ENCODE measurements around the gene MAPK12. TPM values are rescaled to one million over a fixed set of nuclear protein-coding genes. Genes with fewer than 3 reads are reported as not detected.

MAPK12 gene
- total and polyA plus RNA-seq, 2 donors (not counting 1 experiment from before 2014, with no cell fraction given) = 6.5 to 7.8 TPM

DNA sequence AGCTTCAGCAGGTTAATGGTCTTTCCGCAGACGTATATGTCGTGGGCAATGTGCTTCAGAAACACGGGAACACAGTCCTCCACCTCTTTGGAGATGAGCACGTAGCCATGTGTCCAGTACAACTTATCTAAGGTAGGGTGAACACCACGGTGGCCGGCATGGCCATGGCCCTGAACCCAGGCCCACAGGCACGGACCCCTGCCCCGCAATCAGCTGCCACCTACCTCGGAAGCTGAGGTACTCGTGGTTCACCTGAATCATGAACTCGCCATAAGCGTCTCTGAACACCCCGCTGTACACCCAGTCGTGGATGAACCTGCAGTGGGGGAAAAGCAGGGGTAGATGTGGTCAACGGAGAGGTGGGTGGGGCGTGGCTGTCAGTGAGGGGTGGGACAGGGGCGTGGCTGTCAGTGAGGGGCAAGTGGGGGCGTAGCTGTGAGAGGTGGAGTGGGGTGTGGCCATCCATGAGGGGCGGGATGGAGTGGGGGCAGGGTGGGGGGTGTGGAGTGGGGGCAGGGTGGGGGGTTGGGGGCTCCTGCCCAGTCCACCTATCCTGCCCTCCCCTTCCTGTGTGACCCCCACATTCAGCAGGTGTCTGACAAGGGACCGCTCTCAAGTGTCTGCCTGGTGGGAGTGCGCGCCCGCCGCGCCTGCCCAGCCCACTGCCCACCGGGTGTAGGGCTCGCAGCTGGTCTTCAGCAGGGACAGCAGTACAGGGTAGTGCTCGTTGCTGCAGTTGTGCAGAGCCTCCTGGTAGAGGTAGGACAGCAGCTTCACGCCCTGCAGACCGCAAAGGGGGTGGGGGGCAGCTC is 35.2 kb downstream of the MAPK12 start:
- Mint-ChIP-seq H3K27ac (no peak overlapping the region), H3K4me1 (no peaks in the 10 kb centered on the region), H3K9me3 (ENCODE audit: insufficient read depth) (no peaks in the 10 kb centered on the region), H3K4me3 (no peak overlapping the region), H3K27me3 (no peaks in the 10 kb centered on the region)
- peaks cover 33% of the 10 kb centered on the region for H4K20me1 ChIP-seq (ENCODE audit: control insufficient read depth, insufficient read depth, low read length, poor library complexity, severe bottlenecking)
- no peak overlapping the region for H3K4me3 ChIP-seq (ENCODE audit: control extremely low read depth in 1 of 5, extremely low read depth in 1 of 5, insufficient read depth in 1 of 5, low read depth in 2 of 5, low read length in 4 of 5)
- ChIA-PET POLR2A (no interaction called here), CTCF (interaction anchor here (0.6 to 1.3 kb wide), 2 partner anchors 11 to 12 kb away, joined by 3 to 4 read pairs; no protein-coding TSS in a partner anchor)
- ATAC-seq (ENCODE audit: low read depth) = no peak
- WGBS (ENCODE audit: insufficient coverage) = 93% methylated on average over 21 of the region's 31 CpGs
- no peaks in the 10 kb centered on the region for H3K4me1 ChIP-seq (ENCODE audit: control insufficient read depth in 2 of 2, insufficient read depth in 2 of 2, low read length in 2 of 2)
- H3K4me2 ChIP-seq (replicated peaks; ENCODE audit: low read depth, low read length, poor library complexity, severe bottlenecking) = no peak overlapping the region
- no peaks in the 10 kb centered on the region for H3K9me3 ChIP-seq (ENCODE audit: control extremely low read depth in 1 of 3, control insufficient read depth in 2 of 3, insufficient read depth in 1 of 3, low read length in 2 of 3)
- intact Hi-C loops (cut with micrococcal nuclease) = no loop called here
- TF ChIP-seq, protein P1, sequence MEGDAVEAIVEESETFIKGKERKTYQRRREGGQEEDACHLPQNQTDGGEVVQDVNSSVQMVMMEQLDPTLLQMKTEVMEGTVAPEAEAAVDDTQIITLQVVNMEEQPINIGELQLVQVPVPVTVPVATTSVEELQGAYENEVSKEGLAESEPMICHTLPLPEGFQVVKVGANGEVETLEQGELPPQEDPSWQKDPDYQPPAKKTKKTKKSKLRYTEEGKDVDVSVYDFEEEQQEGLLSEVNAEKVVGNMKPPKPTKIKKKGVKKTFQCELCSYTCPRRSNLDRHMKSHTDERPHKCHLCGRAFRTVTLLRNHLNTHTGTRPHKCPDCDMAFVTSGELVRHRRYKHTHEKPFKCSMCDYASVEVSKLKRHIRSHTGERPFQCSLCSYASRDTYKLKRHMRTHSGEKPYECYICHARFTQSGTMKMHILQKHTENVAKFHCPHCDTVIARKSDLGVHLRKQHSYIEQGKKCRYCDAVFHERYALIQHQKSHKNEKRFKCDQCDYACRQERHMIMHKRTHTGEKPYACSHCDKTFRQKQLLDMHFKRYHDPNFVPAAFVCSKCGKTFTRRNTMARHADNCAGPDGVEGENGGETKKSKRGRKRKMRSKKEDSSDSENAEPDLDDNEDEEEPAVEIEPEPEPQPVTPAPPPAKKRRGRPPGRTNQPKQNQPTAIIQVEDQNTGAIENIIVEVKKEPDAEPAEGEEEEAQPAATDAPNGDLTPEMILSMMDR (IDR thresholded peaks at IDR 0.05) = no peak
- TF ChIP-seq EZH2 (IDR thresholded peaks at IDR 0.05; ENCODE audit: borderline replicate concordance, insufficient read depth, low read depth, low read length, poor library complexity, severe bottlenecking) = no peak
- no peak overlapping the region for H3K27ac ChIP-seq (ENCODE audit: low read length in 2 of 2)
- no peak overlapping the region for H3K9ac ChIP-seq (ENCODE audit: low read length)
- peaks cover 0 to 57% of the 10 kb centered on the region in 2 experiments for H3K36me3 ChIP-seq (replicated peaks in 1 of 2; ENCODE audit: control extremely low read depth in 1 of 2, control insufficient read depth in 1 of 2, extremely low read depth in 1 of 2, insufficient read depth in 2 of 2, low read length in 1 of 2)
- H3K27me3 ChIP-seq (replicated peaks in 1 of 4; ENCODE audit: control extremely low read depth in 1 of 4, control insufficient read depth in 3 of 4, insufficient read depth in 4 of 4, low read length in 3 of 4) = no peaks in the 10 kb centered on the region
- no peak overlapping the region for H2AFZ ChIP-seq (ENCODE audit: insufficient read depth, low read depth, low read length, poor library complexity, severe bottlenecking)
- no peak for DNase-seq
- H3K79me2 ChIP-seq (ENCODE audit: control insufficient read depth, insufficient read depth, low read length) = peaks cover 35% of the 10 kb centered on the region

DNA sequence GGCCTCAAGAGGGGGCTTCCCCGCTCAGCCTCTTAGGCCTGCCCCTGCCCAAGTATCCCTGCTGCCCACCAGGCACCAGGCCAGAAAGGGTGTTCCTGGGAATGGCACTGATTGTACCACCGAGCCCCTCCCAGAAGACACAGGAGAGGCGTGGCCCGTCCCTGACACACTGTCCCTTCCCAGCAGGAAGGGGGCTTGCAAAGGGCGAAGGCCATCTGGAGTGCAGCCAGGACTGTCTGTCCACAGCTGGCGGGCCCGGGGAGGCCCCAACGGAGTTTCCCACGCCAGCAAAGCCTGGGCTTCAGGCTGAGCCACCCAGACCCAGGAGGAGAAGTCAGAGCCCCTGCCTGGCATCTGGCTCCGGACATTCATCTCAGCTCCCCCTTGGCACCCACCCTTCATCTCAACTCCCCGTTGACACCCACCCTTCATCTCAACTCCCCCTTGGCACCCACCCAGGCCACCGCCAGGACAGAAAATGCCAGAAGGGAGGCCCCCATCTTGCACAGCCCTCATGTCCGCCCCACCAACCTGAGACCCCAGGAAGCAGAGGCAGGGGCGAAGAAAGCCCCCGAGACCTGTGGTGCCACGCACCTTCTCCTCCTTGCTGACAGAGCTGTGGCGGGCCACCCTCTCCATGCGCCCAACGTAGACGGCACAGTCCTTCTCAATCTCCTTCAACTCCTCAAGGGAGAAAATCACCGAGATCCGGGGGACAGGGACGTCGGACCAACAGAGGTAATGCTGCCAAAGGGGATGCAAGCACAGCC is 36.1 kb downstream of the MAPK12 start:
- intact Hi-C loops (cut with micrococcal nuclease) = no loop called here
- H3K27ac ChIP-seq (ENCODE audit: low read length in 2 of 2) = no peak overlapping the region
- no peak for ATAC-seq (ENCODE audit: low read depth)
- Mint-ChIP-seq H3K9me3 (ENCODE audit: insufficient read depth) (no peaks in the 10 kb centered on the region), H3K27me3 (no peaks in the 10 kb centered on the region), H3K4me1 (no peaks in the 10 kb centered on the region), H3K4me3 (no peak overlapping the region), H3K27ac (no peak overlapping the region)
- no peak for TF ChIP-seq EZH2 (IDR thresholded peaks at IDR 0.05; ENCODE audit: borderline replicate concordance, insufficient read depth, low read depth, low read length, poor library complexity, severe bottlenecking)
- TF ChIP-seq, protein P1 (IDR thresholded peaks at IDR 0.05) = no peak
- peaks cover 32% of the 10 kb centered on the region for H3K79me2 ChIP-seq (ENCODE audit: control insufficient read depth, insufficient read depth, low read length)
- H3K36me3 ChIP-seq (replicated peaks in 1 of 2; ENCODE audit: control extremely low read depth in 1 of 2, control insufficient read depth in 1 of 2, extremely low read depth in 1 of 2, insufficient read depth in 2 of 2, low read length in 1 of 2) = peaks cover 0 to 66% of the 10 kb centered on the region in 2 experiments
- no peak for DNase-seq
- no peak overlapping the region for H2AFZ ChIP-seq (ENCODE audit: insufficient read depth, low read depth, low read length, poor library complexity, severe bottlenecking)
- ChIA-PET POLR2A (no interaction called here), CTCF (no interaction called here)
- no peak overlapping the region for H3K4me3 ChIP-seq (ENCODE audit: control extremely low read depth in 1 of 5, extremely low read depth in 1 of 5, insufficient read depth in 1 of 5, low read depth in 2 of 5, low read length in 4 of 5)
- no peaks in the 10 kb centered on the region for H3K27me3 ChIP-seq (replicated peaks in 1 of 4; ENCODE audit: control extremely low read depth in 1 of 4, control insufficient read depth in 3 of 4, insufficient read depth in 4 of 4, low read length in 3 of 4)
- WGBS (ENCODE audit: insufficient coverage) = 94% methylated on average over 24 of the region's 24 CpGs
- no peaks in the 10 kb centered on the region for H3K9me3 ChIP-seq (ENCODE audit: control extremely low read depth in 1 of 3, control insufficient read depth in 2 of 3, insufficient read depth in 1 of 3, low read length in 2 of 3)
- H3K9ac ChIP-seq (ENCODE audit: low read length) = no peak overlapping the region
- H4K20me1 ChIP-seq (ENCODE audit: control insufficient read depth, insufficient read depth, low read length, poor library complexity, severe bottlenecking) = peaks cover 33% of the 10 kb centered on the region
- H3K4me1 ChIP-seq (ENCODE audit: control insufficient read depth in 2 of 2, insufficient read depth in 2 of 2, low read length in 2 of 2) = no peaks in the 10 kb centered on the region
- H3K4me2 ChIP-seq (replicated peaks; ENCODE audit: low read depth, low read length, poor library complexity, severe bottlenecking) = no peak overlapping the region

All from B cell (primary cell).